GM21723 (cell line): ENCODE measurements around the gene CFAP70.
"Not testable (repeated sequence)": the region's sequence is repeated elsewhere in the genome, so short reads cannot be mapped to it uniquely, and the experiment has no call there.

ENCODE experiments used
- ATAC-seq: cut with Tn5 transposase; IDR thresholded peaks from one replicate; pipeline ENCODE4 v1.9.1; 2021; ENCODE audit warnings: mild to moderate bottlenecking, moderate library complexity; ENCODE audit not compliant: unreplicated experiment

The CFAP70 gene

DNA sequence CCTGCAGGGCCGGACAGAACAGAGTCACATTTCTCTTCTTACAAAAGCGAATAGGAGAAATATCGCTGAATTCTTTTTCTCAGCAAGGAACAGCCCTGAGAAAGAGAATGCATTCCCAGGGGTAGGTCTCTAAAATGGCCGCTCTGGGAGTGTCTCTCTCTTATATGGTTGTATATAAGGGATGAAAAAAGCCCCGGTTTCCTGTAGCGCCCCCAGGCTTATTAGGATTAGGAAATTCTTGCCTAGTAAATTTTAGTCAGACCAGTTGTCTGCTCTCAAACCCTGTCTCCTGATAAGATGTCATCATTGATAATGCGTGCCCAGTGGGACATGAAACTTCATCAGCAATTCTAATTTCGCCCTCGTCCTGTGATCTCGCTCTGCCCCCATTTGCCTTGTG, 100.1 kb downstream of the CFAP70 start:
- ATAC-seq: not testable (repeated sequence)

DNA sequence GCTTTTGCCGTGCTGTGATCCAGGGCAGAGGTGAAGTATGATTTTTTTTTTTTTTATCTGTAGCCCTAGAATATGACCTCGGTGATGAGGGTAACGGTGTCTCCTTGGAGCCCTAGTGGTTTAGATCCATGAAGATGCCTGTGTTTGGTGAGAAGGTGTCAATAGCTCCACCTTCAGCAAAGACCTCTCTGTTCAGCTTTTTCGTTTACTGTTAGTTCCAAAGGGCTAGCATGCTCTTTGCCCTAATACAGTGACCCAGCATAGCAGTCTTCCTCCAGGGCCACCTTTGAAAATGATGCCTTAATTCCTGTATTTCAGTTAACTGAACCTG, 105.5 kb downstream of the CFAP70 start:
- no peak for ATAC-seq

DNA sequence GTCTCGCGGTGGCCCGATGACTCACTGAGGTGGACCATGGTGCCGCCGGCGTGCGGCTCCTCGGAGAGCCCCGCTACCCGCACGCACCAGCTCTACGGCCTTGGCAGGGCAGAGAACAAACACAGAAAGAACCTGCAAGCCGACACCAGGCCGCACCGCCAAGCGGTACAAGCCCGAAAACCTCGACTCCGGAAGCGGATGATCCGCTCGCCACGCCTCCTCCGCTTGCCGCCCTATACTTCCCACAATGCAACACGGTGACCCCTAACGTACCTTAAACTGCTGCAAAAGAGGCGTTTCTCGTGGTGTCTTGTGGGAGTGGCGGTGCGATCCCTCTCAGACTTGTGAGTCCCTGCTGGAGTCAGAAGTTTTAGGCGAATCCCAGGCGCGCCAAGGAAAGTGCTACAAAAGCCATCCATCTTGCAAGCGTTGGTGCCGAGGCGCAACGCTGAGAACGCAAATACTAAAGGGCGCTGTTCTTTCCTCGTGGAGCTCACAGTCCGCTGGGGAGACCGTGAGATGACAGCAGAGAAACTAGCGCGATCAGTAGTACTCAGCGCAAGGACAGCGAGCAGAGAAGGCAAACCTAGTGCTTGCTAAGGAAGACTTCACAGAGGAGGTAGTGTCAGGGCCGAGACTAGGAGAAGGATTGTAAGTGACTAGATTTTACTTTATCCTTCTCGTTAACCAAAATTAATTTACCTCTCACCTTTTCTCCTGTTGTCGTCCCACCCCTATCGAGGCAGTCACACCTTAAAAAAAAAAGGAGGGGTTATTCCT, 106.0 kb downstream of the CFAP70 start, which contains the start of gene MRPS16:
Gene MRPS16, minus strand, starts transcription at position 200 of the 780 bp plus-strand sequence. Its CDS starts 162 bp downstream, at position 38.
- ATAC-seq: peak; percentile 83

GRCh38 chr10:73251683-73252444, 106.8 kb downstream of the CFAP70 start:
- peak; percentile 42 for ATAC-seq

GRCh38 chr10:73248259-73248724, 110.4 kb downstream of the CFAP70 start:
- no peak for ATAC-seq

DNA sequence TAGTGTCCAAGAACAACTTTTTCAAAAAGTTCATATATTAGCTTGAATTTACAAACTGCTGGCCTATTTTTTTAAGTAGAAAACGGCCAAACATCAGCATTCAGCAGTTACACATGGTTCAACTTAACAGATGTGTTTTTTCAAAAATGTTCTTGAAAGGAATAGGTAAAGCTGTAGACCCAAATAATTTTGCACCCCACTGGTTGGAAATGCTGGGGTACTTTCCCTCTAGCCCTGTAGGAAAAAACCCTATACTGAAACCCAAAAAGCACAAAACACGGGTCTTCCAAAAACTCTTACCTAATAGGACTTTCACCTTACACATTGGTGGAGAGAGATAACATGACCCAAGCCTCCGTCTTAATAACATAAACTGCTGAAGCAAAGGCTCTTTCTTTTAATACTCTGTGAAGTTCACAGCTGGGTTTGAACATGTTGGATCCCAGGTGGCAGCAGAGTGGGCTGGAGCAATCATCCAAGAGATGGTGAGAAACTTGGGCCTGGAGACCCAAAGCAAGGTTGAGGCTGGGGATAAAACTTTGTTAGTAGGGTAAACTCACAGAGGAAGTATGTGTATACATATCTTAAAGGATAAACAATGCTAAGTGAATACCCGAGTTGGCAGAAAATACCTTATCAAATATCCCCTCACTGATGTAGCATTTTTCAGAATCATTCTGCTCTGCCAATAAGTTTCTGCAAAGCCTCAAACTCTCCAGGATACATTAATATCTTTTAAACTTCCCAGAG, 111.0 kb downstream of the CFAP70 start:
- ATAC-seq: no peak

DNA sequence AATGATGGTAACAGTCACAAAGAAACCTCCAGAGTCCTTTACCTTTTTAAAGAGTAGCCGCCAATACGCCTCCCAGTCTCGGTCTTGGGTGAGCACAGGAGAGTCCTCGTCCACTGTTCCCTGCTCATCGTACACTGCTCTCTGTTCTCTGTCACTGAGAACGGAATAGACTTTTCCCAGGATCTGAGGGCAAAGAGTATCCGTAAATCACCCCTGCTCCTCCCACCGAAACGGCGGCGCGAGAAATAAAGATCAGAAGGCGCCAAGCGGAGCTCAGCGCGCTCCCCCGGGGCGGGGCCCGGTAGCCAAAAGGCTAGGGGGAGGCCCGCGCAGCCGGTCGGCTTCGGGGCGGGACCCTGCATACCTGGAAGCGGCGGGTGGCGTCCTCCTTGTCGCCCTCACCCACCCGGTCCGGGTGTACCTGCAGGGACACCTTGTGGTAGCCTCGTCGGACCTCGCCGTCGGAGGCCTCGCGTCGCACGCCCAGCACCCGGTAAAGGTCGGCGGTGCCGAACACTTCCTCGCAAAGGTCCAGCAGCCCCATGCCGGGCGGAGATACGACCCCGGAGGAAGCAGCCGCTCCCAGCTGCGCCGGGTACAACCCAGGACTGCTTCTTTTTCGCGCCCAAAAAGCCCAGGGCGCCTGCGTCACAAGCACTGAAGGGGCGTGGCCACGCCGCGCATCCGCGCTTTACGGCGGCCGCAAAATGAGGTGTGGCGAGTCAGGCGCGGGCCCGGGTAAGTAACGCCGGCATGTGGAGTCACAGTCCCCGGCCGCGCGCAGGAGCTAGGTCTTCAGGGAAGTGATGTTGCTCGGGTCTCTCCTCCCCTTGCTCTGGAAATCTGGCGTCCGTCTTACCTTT, 111.8 kb downstream of the CFAP70 start, which contains the start of gene DNAJC9:
Gene DNAJC9, minus strand, starts transcription at position 610 of the 863 bp plus-strand sequence. Its CDS starts 66 bp downstream, at position 544.
- peak; percentile 79 for ATAC-seq

DNA sequence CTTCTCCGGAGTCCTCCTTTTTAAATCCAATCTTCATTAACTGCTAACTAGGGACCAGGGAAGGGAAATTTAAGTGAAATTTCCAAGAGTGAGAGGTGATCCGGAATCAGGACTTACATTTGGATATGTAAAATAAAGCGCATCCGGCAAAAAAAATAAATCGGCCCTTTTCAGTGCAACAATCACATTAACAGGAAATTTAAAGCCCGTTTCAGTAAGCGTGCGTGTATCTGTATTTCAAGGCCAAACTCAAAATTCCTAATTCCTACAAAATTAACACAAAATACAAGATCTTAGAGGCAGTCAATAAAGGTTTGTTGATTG, 112.4 kb downstream of the CFAP70 start:
- ATAC-seq: no peak

- ATAC-seq: no peak
Observed at GRCh38 chr10:73244866-73245477, 113.7 kb downstream of the CFAP70 start.

DNA sequence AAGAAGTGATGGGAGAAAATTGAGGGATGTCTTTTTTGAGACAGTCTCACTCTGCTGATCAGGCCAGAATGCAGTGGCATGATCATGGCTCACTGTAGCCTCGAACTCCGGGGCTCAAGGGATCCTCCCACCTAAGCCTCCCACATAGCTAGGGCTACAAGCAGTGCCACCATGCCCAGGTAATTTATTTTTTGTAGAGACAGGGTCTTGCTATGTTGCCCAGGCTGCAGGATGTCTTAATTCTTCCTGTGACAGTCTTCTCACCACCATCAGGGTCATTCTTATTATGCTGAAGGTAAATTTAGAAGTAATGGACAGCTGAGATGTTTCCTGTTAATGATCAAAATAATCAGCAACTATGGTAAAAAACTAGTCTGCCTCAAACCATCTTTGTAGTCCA, 118.8 kb downstream of the CFAP70 start:
- ATAC-seq: no peak

DNA sequence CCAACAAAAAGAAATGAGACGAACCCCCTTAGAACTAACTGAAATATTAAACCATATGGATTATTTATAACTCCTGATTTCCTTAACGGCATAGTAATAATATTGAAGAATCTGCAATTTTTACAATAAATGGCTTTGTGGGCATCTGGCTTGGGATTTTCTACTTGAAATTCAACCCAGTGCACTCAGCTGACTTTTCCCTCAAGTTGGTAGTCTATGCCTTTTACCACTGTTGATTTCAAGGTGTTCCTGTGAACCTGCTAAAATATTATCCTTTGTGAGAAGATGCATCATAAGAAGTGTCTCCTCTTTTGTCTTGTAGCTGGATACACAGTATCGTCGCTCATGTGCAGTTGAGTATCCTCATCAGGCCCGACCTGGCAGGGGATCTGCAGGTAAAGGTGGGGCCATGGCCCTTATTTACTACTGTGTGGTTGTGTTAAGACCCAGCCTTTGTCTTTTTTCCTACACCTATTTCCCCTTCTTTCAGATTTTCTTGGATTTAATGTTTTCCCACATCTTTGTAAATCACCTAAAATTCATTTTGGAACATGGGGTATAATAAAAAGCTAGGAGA, 119.6 kb downstream of the CFAP70 start:
- ATAC-seq: no peak

GRCh38 chr10:73234695-73235094, 124.0 kb downstream of the CFAP70 start:
- no peak for ATAC-seq

GRCh38 chr10:73233883-73234282, 124.8 kb downstream of the CFAP70 start:
- ATAC-seq: no peak

DNA sequence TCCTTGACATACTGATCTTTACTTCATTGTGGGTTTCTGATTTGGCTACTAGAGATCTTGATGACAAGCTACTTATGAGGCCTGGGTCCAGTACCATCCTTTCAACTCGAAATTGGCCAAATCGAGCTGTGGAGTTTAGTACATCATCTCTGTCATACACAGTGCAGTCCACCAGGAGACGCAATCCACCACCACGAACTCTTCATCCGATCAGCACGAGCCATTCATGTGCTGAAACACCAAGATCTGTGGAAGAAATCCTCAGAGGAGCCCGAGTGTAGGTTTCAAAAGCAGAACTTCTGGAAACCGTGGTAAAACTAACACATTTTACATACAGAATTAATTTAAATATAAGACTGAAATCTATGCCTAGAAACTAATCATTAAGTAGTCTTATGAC, 125.8 kb downstream of the CFAP70 start:
- ATAC-seq: no peak

- no peak for ATAC-seq
Observed at GRCh38 chr10:73229567-73229966, 129.1 kb downstream of the CFAP70 start.

DNA sequence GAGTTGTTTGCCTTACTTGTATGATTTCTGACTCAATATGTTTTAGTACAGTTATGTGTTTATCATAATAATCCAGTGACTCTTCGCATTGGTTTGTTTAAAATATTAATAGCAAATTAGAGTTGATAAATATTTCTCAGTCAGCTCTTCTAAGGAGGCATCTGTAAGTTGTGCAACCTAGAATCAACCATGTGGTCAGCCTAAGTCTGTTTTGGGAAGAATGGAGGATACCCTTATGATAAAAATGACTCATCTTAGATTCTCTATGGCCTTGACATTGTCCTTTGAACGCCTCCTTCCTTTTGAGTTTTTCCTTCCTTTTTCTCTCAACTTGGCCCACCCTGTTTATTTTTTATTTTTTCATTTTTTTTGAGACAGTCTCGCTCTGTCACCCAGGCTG, 130.4 kb downstream of the CFAP70 start:
- ATAC-seq: no peak

DNA sequence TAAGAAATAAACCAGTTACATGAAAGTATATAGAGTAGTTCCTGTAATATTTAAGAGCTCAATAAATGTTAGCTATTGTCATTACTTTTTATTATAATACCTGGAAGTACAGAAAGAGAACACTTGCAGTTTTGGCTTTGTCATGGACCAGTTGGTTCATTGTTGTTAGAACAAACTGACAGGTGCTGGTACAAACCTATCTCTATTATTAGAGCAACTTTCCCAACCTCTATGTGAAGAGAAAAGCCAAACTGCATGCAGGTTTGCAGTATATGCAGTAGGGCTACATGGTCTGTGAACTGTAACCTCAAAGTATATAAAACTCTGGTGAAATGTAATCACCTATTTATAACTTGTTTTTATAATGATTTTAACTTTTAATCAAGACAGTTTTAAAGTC, 132.0 kb downstream of the CFAP70 start:
- ATAC-seq: no peak

DNA sequence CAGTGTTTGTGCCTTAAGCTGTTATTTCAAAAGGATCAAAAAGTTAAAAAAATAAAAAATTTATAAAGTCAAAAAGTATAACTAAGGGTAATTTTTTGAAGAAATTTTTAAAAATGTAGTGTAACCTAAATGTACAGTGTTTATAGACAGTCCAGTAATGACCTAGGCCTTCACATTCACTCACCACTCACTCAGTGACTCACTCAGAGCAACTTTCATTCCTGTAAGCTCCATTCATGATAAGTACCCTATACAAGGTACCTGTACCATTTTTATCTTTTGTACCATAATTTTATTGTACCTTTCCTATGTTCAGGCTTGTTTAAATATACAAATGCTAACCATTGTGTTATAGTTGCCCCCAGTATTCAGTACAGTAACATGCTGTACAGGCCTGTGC, 133.1 kb downstream of the CFAP70 start:
- no peak for ATAC-seq

- ATAC-seq: no peak
Observed at GRCh38 chr10:73220989-73221388, 137.7 kb downstream of the CFAP70 start.

DNA sequence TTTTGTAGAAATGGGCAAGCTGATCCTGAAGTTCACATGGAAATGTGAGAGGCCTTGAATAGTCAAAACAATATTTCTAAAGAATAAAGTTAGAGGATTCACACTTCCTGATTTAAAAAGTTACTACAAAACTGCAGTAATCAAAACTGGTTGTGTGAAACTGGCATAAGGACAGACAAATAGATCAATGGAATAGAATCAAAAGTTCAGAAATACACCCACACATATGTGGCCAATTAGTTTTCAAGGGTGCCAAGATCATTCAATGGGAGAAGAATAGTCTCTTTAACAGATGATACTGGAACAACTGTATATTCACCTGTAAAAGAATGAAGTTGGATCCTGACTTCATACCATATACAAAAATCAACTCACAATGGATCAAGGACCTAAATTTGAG, 139.3 kb downstream of the CFAP70 start:
- no peak for ATAC-seq
